HG02840 (cell line): Measurements from ENCODE around the gene CCSER1.

Experiments used
- ATAC-seq: cut with Tn5 transposase; IDR thresholded peaks from one replicate; pipeline ENCODE4 v1.9.1; 2021; ENCODE audit warnings: mild to moderate bottlenecking, moderate library complexity, moderate number of reproducible peaks; ENCODE audit not compliant: unreplicated experiment, low FRiP score

Gene CCSER1

DNA sequence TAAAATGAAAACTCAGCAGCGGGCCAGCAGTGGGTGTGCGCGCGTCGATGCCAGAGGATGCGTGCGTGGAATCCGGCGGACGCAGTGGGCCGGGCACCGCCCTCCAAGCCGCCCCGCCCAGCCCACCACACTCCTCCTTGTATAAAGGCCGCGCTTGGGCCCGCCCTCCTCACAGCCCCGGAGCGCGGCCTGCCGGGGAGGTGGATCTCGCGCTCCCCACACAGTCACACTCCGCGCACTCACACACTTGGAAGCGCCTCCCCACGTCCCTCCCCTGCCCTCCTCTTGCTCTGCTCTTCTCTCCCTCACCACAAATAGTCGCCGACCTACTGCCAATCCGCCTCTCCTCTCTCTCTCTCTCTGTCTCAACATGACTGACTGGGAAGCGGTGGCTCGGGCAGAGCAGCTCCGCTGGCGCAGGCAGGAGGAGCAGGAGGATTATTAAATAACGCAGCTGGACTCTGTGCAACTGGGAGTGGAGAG is at the start of gene CCSER1:
Gene CCSER1, plus strand, starts transcription at position 172 of the 483 bp plus-strand sequence.
- ATAC-seq, result peak; percentile 81

GRCh38 chr4:90078440-90078839 is 48.8 kb upstream of the CCSER1 start:
- ATAC-seq, result peak; percentile 60

DNA sequence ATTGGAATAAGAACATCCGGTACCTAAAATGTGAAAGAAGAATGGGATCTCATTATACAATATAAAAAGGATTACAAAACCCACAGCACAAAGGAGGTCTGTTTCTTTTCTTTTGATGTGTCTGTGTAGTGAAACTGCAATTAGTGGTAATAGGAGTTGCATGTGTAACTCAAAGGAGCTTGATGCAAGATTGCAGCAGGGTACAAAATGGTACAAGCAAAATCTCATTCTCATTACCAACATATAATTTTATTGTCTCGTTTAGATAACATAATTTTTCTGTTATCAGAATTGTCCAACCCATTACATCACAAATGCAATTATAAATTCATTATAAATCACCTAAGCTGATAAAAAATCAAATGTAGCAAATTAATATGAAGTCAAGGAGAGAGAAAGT is 47.1 kb upstream of the CCSER1 start:
- no peak for ATAC-seq

- no peak for ATAC-seq
Measured at GRCh38 chr4:90081432-90082144, 45.6 kb upstream of the CCSER1 start.

- ATAC-seq, result no peak
Measured at GRCh38 chr4:90082449-90082848, 44.7 kb upstream of the CCSER1 start.

DNA sequence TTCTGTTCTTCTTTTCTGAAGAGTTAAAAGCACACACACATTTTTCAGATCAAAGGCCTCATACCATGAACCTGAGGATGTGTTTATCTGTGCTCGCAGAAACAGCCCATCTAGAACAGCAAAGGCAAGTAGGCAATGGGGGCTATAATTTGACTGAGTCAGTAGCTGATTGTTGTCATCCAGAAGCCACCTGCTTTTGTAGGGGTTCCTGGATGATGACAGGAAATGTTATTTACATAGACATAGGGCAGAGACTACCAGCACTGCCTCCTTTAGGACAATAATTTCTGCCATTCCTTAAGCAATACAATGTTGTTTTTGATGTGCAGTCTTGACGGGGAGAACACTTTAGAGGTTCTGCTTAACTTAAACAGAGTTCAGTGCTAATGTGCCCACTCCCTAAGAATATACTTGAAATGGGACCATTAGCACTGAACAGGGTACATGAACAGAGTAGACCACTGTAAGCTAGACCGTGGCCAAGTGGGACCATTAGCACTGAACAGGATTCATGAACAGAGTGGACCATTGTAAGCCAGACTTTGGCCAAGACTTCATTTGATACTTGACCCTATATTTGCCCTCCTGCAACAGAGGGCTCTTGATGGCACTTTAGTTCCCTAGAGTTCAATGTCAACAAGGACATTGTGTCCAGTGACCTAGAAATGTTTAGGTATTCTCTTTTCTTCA is 42.8 kb upstream of the CCSER1 start:
- no peak for ATAC-seq

DNA sequence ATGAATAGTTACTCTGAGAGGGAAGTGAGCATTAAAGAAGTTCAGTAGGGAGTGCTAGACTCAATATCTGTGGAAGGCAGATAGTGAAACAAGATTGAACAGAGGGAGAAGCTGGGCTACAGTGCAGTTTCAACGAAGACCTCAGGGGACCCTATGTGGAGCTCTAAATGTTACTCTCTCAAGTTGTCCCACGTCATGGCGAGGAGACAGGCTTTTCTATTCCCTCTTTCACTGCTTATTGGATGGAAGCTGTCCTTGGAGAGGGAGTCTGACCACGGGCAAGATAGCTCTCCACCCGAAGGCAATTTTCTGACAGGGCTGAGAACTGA is 42.3 kb upstream of the CCSER1 start:
- ATAC-seq, result no peak

DNA sequence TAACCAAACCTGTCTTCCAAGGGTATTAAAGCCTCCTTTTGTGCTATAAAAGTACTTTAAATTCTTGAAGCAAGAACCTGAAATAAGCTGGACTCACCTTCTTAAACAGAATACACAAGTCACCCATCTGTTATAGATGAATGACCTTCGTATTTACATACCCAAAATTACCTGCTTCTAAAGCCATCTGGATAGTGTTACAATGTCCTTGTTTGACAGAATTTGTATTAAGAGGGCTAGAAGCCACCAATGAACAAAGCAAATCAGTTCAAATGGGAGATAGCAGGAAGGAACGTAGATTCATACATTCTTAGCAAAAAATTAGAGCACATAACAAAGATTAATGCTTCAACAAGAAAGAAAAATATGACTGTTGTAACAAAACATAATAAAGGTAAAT is 33.7 kb upstream of the CCSER1 start:
- ATAC-seq, result no peak

GRCh38 chr4:90095000-90095399 is 32.2 kb upstream of the CCSER1 start:
- no peak for ATAC-seq

GRCh38 chr4:90099812-90100211 is 27.4 kb upstream of the CCSER1 start:
- ATAC-seq, result no peak

GRCh38 chr4:90103991-90104390 is 23.2 kb upstream of the CCSER1 start:
- ATAC-seq, result no peak

DNA sequence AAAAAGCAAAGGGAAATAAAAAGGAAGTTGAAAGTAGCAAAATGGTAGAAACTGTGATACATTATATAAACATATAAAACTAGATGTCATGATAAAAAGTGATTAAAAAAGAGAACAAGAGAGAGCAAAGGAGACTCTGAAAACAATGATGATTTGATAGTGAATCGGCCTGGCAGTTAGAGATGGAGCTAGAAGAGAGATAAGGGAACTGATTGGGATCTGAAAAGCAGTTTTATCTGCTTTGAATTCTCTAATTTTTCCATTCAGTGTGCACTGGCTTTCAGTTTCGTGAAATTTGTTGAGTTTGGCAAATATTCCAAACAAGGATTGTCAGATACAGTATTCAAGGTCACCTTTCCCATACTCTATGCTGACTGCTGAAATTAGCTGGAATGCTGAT is 21.9 kb upstream of the CCSER1 start:
- ATAC-seq, result no peak

- ATAC-seq, result no peak
Measured at GRCh38 chr4:90112715-90113114, 14.5 kb upstream of the CCSER1 start.

DNA sequence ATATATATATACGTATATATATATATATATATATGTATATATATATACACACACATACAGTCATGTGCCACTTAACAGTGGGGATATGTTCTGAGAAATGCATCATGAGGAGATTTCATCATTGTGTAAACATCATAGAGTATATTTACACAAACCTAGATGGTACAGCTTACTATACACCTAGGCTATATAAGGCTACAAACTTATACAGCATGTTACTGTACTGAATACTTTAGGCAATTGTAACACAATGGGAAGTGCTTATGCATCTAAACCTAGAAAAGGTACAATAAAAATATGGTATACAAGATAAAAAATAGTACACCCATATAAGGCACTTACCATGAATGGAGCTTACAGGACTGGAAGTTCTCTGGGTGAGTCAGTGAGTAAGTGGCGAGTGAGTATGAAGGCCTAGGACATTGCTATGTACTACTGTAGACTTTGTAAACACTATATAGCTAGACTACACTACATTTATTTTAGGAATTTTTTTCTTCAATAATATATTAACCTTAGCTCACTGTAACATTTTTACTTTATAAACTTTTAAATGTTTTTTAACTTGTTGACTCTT is 13.2 kb upstream of the CCSER1 start:
- no peak for ATAC-seq

DNA sequence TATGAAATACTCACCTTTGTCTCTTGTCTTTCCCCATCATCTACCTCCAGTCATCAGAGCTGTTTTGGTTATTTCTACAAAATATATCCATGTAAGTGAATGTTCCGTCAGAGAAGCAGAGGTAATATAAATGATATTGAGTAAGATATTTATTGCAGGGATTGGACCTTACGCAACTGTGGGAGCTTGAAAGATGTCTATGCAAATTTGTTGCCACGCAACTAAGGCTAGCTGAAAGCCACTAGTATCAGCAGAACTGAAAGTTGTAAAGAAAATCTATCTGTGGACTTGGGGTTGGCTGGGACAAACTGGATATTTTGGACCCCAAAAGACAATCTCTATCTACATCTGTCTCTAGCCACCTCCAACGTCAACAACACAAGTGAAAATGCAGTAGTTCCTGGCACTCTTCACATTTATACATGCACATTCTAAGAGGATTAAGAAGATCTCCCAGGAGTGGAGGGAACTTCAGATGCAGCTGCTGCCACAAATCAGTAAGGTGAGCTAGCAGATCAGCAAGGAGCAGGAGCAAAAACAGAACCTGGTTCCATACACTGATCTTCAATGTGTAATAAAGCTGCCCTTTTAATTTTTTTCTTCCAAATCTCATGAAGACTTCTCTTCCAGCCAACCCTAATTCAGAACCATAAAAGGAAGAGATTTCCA is 8.5 kb upstream of the CCSER1 start:
- peak; percentile 54 for ATAC-seq

DNA sequence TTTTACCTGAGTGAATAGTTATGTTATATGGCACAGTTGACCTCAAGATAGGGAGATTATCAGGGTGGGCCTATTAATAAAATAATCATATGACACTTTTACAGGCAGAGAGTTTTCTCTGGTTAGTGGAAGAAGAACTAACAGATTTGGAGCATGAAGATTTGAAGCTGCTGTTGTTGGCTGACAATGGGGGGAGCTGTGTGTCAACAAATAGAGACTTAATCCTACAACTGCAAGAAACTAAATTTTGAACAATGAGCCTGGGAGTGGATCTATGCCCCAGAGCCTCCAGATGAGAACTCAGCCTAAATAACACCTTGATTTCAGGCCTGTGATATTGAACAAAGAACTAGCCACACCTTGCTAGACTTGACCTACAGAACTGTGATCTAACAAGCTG is 7.2 kb upstream of the CCSER1 start:
- no peak for ATAC-seq

GRCh38 chr4:90120815-90121214 is 6.4 kb upstream of the CCSER1 start:
- ATAC-seq, result no peak

DNA sequence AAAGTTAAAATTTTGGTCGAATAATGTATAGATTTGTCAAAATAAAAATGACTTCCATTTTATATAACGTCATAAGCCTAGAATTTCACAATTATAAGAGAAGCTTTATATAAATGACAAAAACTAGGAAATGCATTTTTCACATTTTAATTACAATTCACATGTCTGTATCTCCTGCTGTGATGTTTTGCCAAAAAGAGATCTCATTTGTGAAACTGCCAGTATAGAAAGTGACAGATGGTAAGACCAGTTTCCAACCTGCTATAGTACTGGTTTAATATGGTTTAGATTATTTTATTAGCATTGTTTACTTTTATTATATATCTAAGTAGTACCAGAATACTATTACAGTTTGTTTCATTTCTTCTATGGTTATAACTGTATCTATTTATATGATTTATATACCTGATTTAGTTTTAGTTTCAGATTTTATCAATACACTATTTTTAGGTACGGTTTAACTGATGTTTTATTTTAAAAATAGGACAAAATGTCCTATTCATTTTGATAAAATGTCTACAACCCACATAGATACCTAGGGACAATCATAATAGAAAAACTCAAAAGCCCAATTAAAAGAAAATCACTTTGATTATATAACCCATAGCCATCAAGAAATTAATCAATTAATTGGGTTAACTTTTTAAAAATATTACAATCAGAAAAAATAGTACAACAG is 5.4 kb upstream of the CCSER1 start:
- no peak for ATAC-seq

GRCh38 chr4:90122355-90122748 is 4.8 kb upstream of the CCSER1 start:
- no peak for ATAC-seq

- no peak for ATAC-seq
Measured at GRCh38 chr4:90124276-90124675, 2.9 kb upstream of the CCSER1 start.

DNA sequence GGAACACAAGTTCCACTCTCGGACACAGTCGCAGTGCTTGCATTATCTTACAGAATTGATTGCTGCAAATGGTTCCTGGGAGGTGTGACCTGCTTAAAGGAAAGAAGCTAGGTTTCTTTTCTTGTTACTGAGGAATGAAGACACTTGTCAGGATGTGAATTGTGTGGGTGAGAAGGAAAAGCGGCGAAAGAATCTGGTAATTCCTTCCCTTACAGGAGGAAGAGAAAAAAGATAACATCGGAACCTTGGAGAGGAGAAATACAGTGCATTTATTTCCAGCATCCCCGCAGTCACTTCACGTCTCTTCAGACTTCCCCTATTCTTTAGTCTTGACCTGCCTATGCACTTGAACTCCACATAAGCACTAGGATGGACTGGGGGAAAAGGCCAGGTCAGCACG is 389 bp upstream of the CCSER1 start:
- no peak for ATAC-seq
